Stimulated activated CD4-positive, alpha-beta T cell treated with anti-CD3 and anti-CD28 coated beads, TNF-alpha, amount 100 ng/mL, for 24 hours (primary cell): ENCODE measurements around the gene PDGFB.

Experiments
- DNase-seq, 3 experiments: peaks; one replicate each; pipeline ENCODE4 v3.0.0-alpha.2; 2020; ENCODE audit warnings: low read depth in 3 of 3

The PDGFB gene

DNA sequence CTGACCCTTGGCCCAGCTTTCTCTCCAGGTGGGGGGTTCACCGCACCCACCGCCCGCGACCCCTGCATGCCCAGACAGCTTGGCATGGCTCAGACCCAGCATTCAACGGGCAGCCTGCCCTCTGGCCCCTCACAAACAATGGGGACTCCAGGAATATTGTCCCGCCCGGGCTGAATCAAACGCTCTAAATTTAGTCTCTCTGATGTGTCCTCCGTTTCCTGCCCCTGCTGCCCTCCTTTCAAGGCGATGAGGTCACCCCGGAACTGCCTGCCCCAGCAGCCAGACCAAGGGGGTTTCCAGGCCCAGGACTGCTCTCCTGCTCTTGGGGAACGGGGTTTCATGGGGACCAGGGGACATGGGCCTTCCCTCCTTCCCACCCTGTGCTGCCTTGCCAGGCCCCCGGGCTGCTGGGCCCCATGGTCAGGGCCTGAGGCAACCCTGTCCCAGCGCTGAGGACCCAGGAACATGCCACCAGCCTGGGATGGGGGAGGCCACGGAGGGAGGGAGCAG is 10.1 kb upstream of the PDGFB start:
- DNase-seq = no peak

GRCh38 chr22:39254122-39254521 is 9.3 kb upstream of the PDGFB start:
- DNase-seq = no peak

- peak in 1 of 3 experiments; percentile 37 for DNase-seq
These were observed 8.8 kb upstream of the PDGFB start for GRCh38 chr22:39253435-39254070.

GRCh38 chr22:39252461-39253434 is 8.0 kb upstream of the PDGFB start:
- DNase-seq = no peak

GRCh38 chr22:39251762-39252460 is 7.1 kb upstream of the PDGFB start:
- DNase-seq = no peak

DNA sequence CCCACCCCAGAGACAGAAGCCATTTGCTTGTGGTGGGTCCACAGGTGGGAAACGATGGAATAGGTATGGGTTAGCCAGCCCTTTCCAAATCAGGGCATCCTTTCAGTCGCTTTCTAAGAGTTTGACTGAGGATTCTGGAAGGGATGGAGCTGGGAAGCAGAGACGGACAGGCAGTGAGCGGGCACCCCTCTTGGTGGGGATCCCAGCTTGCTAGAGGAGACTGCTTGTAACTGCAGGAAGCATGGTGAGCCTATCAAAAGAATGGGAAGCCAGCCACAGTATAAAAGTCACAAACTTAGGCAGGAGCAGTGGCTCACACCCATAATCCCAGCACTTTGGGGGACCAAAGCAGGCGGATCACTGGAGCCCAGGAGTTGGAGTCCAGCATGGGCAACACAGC is 6.1 kb upstream of the PDGFB start:
- DNase-seq = no peak

DNA sequence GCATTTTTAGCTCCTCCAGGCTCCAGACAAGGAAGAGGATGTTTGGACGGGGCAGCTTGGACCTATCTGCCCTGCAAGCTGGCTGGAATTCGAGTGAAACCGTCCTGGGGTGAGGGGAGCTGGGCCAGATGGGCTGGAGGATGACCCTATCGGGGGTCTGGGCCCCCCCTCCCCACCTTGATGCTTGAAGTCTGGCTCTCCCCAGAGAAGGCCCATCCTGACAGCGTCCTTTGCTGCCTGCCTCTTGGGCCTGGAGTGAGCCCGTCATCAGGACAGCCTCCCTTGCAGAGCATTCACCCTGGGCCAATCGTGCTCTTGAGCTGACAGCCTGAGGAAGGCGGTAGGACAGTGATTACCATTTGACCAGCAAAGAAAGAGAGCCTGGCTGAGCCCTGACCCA is 5.3 kb upstream of the PDGFB start:
- DNase-seq = no peak

GRCh38 chr22:39249086-39249704 is 4.4 kb upstream of the PDGFB start:
- DNase-seq = no peak

- no peak for DNase-seq
These were observed 3.5 kb upstream of the PDGFB start for GRCh38 chr22:39248254-39248653.

DNA sequence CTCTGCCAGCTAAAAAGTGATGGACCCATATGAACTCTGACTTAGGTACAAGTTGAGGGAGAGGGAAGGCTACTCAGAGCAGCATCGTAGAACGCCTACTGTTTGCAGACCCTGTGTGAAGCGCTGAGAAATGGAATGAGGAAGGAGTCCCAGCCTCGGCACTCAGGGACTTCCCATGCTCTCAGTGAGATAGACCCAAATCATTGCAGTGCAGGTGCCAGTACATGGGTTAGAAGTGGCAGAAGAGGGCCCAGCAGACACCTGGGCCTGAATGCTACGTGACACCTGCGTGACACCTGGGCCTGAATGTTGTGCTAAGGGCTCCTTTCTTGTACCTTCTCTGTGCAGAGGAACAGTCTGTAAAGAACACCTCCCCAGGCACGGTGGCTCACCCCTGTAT is 2.6 kb upstream of the PDGFB start:
- no peak for DNase-seq

DNA sequence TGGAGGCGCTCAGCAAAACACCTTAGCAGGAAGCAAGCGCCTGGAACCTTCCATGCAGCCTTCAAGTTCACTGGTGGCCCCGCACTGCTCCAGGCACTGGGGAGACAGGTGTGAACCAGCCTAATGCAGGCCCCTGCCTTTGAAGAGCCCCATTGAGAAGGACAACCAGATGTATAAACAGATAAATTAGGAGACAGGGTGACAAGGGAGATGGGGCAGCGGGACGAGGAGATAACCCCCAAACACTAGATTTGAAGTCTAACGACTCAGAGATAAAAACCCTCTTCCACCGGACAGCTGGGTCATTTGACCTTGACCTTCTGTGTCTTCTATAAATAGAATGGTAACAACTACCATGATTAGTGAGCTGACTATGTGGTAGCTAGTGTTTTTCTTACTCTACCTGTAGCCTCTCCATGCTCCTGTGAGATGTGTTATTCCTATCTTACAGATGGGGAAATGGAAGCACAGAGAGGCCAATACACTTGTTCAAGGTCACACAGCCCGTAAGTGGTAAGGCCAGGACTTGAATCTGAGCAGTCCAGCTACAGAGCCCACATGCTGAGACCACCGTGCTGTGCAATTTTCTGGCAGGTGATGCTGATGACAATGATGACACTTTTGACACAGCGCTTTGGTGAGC is 2.0 kb upstream of the PDGFB start:
- no peak for DNase-seq

DNA sequence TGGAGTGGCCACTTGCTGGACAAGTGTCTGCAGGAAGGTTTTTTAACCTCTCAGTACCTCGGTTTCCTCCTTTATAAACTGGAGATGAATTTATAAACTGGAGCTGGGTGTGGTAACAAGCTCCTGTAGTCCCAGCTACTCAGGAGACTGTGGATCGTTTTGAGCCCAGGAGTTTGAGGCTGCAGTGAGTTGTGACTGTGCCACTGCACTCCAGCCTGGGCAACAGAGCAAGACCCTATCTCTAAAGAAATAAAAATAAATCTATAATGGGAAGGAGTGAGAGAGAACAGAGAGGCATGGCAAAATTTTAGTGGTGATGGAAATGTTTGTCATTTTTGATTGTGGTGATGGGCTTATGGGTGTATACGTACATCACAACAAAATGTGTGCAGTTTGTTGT is 1.4 kb upstream of the PDGFB start:
- DNase-seq = no peak

DNA sequence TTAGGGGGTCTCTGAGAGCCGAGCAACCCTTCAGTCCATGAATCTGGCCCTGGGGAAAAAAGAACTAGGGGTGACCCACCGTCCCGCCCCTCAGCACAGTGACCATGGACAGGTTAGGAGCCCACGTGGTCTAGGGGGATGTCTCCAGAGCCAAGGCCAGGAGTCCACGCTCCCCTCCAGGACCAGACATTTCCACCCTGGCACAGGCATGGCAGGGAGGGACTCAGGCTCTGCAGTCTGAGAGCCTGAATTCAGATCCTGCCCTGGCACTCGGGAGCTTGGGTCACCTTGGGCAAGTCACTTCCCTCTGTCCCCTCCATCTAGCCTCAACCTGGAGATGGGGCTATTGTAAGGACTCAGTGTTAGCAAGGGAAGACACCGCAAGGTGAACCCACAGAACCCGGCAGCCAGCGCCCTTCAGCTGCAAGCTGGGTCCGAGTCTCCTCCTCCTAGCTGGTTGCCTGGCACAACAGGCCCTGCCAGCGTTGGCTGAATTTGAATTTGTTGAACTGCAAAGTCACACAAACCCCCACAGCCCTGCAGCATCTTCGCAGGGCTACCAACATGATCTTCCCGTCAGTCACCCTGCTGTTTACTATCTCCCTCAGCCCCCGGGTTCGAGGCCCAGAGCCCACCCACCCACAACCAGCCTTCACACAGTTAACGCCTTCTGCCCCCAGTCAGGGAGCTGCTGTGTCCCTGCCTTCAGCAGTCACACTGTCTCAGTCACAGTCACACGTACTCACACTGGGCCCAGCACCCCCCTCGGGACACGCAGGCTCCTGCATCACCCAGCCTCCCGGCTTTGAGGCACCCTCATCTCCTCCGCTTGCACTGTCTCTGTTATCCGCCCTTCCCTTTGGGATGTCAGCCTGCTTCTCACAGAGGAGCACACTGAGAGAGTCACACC is 603 bp upstream of the PDGFB start:
- no peak for DNase-seq

- DNase-seq = no peak
These were observed 666 bp downstream of the PDGFB start for GRCh38 chr22:39244136-39244495.

GRCh38 chr22:39243439-39244135 is 1.2 kb downstream of the PDGFB start:
- no peak for DNase-seq

- DNase-seq = no peak
These were observed 2.0 kb downstream of the PDGFB start for GRCh38 chr22:39242595-39243438.

GRCh38 chr22:39241794-39242594 is 2.8 kb downstream of the PDGFB start:
- DNase-seq = no peak
